GM18517 (cell line): Measurements from ENCODE around the gene ASCL1.
A peak's percentile ranks its signal among the peaks of the same experiment; 100 is the strongest.

Experiments used
- ATAC-seq: cut with Tn5 transposase; IDR thresholded peaks from one replicate; pipeline ENCODE4 v1.9.1; 2021; ENCODE audit warnings: mild to moderate bottlenecking, moderate library complexity; ENCODE audit not compliant: unreplicated experiment

The ASCL1 gene

GRCh38 chr12:102957339-102958050 lies at the start of gene ASCL1:
ASCL1 (plus strand) TSS chr12:102957674; CDS start chr12:102958245, 571 bp downstream.
- no peak for ATAC-seq

GRCh38 chr12:102907918-102908317 lies 49.6 kb upstream of the ASCL1 start:
- ATAC-seq: no peak

- no peak for ATAC-seq
Measured at GRCh38 chr12:102910137-102910536, 47.3 kb upstream of the ASCL1 start.

- no peak for ATAC-seq
Measured at GRCh38 chr12:102910792-102911191, 46.7 kb upstream of the ASCL1 start.

- no peak for ATAC-seq
Measured at GRCh38 chr12:102911320-102911719, 46.2 kb upstream of the ASCL1 start.

- ATAC-seq: no peak
Measured at GRCh38 chr12:102912258-102912657, 45.2 kb upstream of the ASCL1 start.

- ATAC-seq: no peak
Measured at GRCh38 chr12:102913453-102914226, 43.8 kb upstream of the ASCL1 start.

GRCh38 chr12:102916252-102917025 lies 41.0 kb upstream of the ASCL1 start:
- ATAC-seq: no peak

- ATAC-seq: peak; percentile 60
Measured at GRCh38 chr12:102917026-102917787, 40.3 kb upstream of the ASCL1 start, which contains the start of gene PAH. PAH (minus strand) TSS chr12:102917244; CDS start chr12:102917130, 114 bp downstream.

GRCh38 chr12:102918840-102919239 lies 38.6 kb upstream of the ASCL1 start:
- no peak for ATAC-seq

GRCh38 chr12:102920271-102920670 lies 37.2 kb upstream of the ASCL1 start:
- ATAC-seq: no peak

GRCh38 chr12:102921240-102921639 lies 36.2 kb upstream of the ASCL1 start:
- no peak for ATAC-seq

- ATAC-seq: no peak
Measured at GRCh38 chr12:102927220-102927619, 30.3 kb upstream of the ASCL1 start.

- ATAC-seq: no peak
Measured at GRCh38 chr12:102933168-102933567, 24.3 kb upstream of the ASCL1 start.

- ATAC-seq: no peak
Measured at GRCh38 chr12:102939059-102939458, 18.4 kb upstream of the ASCL1 start.

- no peak for ATAC-seq
Measured at GRCh38 chr12:102939670-102940222, 17.7 kb upstream of the ASCL1 start.

GRCh38 chr12:102946042-102946441 lies 11.4 kb upstream of the ASCL1 start:
- no peak for ATAC-seq

GRCh38 chr12:102948941-102949352 lies 8.5 kb upstream of the ASCL1 start:
- ATAC-seq: no peak

GRCh38 chr12:102950107-102950949 lies 7.1 kb upstream of the ASCL1 start:
- no peak for ATAC-seq
